Measurements from ENCODE around the gene RASA2.

Gene RASA2

GRCh38 chr3:141486746-141487520 is at the start of gene RASA2:
Gene RASA2, plus strand, starts transcription at chr3:141487027. Its CDS starts 57 bp downstream, at chr3:141487084.
- DNase-seq (ENCODE audit: low read depth): peak; percentile 32

- no peak for DNase-seq (ENCODE audit: low read depth)
These were observed 47.2 kb upstream of the RASA2 start for GRCh38 chr3:141439589-141439988.

GRCh38 chr3:141440942-141441341 is 45.9 kb upstream of the RASA2 start:
- no peak for DNase-seq (ENCODE audit: low read depth)

GRCh38 chr3:141441381-141442364 is 45.2 kb upstream of the RASA2 start:
- peak; percentile 61 for DNase-seq (ENCODE audit: low read depth)

- no peak for DNase-seq (ENCODE audit: low read depth)
These were observed 44.4 kb upstream of the RASA2 start for GRCh38 chr3:141442446-141442845.

- DNase-seq (ENCODE audit: low read depth): no peak
These were observed 43.9 kb upstream of the RASA2 start for GRCh38 chr3:141442914-141443313.

- no peak for DNase-seq (ENCODE audit: low read depth)
These were observed 42.1 kb upstream of the RASA2 start for GRCh38 chr3:141444586-141445285.

GRCh38 chr3:141445990-141446389 is 40.8 kb upstream of the RASA2 start:
- no peak for DNase-seq (ENCODE audit: low read depth)

- no peak for DNase-seq (ENCODE audit: low read depth)
These were observed 40.1 kb upstream of the RASA2 start for GRCh38 chr3:141446737-141447136.

GRCh38 chr3:141447383-141447782 is 39.4 kb upstream of the RASA2 start:
- no peak for DNase-seq (ENCODE audit: low read depth)

- DNase-seq (ENCODE audit: low read depth): no peak
These were observed 38.1 kb upstream of the RASA2 start for GRCh38 chr3:141448606-141449220.

GRCh38 chr3:141449424-141449823 is 37.4 kb upstream of the RASA2 start:
- DNase-seq (ENCODE audit: low read depth): no peak

- DNase-seq (ENCODE audit: low read depth): no peak
These were observed 36.0 kb upstream of the RASA2 start for GRCh38 chr3:141450727-141451375.

- DNase-seq (ENCODE audit: low read depth): no peak
These were observed 34.8 kb upstream of the RASA2 start for GRCh38 chr3:141452045-141452444.

GRCh38 chr3:141452773-141453172 is 34.1 kb upstream of the RASA2 start:
- no peak for DNase-seq (ENCODE audit: low read depth)

GRCh38 chr3:141454054-141454453 is 32.8 kb upstream of the RASA2 start:
- no peak for DNase-seq (ENCODE audit: low read depth)

- no peak for DNase-seq (ENCODE audit: low read depth)
These were observed 31.8 kb upstream of the RASA2 start for GRCh38 chr3:141454906-141455602.

- DNase-seq (ENCODE audit: low read depth): no peak
These were observed 31.1 kb upstream of the RASA2 start for GRCh38 chr3:141455603-141456300.

- no peak for DNase-seq (ENCODE audit: low read depth)
These were observed 30.6 kb upstream of the RASA2 start for GRCh38 chr3:141456301-141456625.

GRCh38 chr3:141457624-141458236 is 29.1 kb upstream of the RASA2 start:
- no peak for DNase-seq (ENCODE audit: low read depth)

Data from activated gamma-delta T cell treated with anti-CD3 and anti-CD28 coated beads, Interleukin-2, amount 50 U/mL, for 16 hours (primary cell).